IMR-90 (cell line): ENCODE results near the gene TMEM43. TPM values are rescaled to one million over a fixed set of nuclear protein-coding genes. Genes with fewer than 3 reads are reported as not detected.

Experiments used
- ATAC-seq: fragments of 200-7000 bp; cut with Tn5 transposase; 2 replicates; pipeline ENCODE4 v1.9.1; 2020; ENCODE audit warnings: low read depth, mild to moderate bottlenecking, moderate library complexity
- BruUV-seq: library from RNA; stranded (reverse); fragments of 400-500 nt; replicated peaks from 2 replicates; lab custom pipeline; 2021; lab: Mats Ljungman, UMichigan
- CTCF ChIA-PET: fragments of 300-600 bp; formaldehyde crosslinking; extraction: SDS; loops from one replicate; lab custom pipeline; 2021; ENCODE audit warnings: antibody characterized with exemption; lab: Yijun Ruan, JAX
- POLR2A ChIA-PET: fragments of 300-600 bp; sonication (Branson Sonifier 250); formaldehyde crosslinking; loops from one replicate; lab custom pipeline; 2022; ENCODE audit warnings: antibody characterized with exemption; ENCODE audit not compliant: unreplicated experiment; lab: Charles Lee
- DNase-seq: peaks from one replicate; pipeline ENCODE4 v3.0.0; 2013
- H2AFZ ChIP-seq: replicated peaks from 2 replicates; pipeline ENCODE3; 2013; ENCODE audit warnings: low read length, mild to moderate bottlenecking; ENCODE audit not compliant: poor library complexity
- H2AK5ac ChIP-seq: 2 replicates; pipeline ENCODE4 v1.6.1; 2013; ENCODE audit warnings: low read depth, low read length, inconsistent platforms
- H2AK9ac ChIP-seq: replicated peaks from 2 replicates; pipeline ENCODE3; 2013; ENCODE audit warnings: mild to moderate bottlenecking, low read depth, low read length, moderate library complexity; ENCODE audit not compliant: poor library complexity
- H2BK120ac ChIP-seq: 2 replicates; pipeline ENCODE4 v1.6.1; 2013; ENCODE audit warnings: low read depth, low read length, inconsistent platforms
- H2BK15ac ChIP-seq: 3 replicates; pipeline ENCODE4 v1.6.1; 2013; ENCODE audit warnings: low read depth, low read length, inconsistent platforms
- H2BK20ac ChIP-seq: 2 replicates; pipeline ENCODE4 v1.6.1; 2013; ENCODE audit warnings: low read depth, mild to moderate bottlenecking, inconsistent platforms, low read length, moderate library complexity
- H2BK5ac ChIP-seq: 2 replicates; pipeline ENCODE4 v1.6.1; 2013; ENCODE audit warnings: mild to moderate bottlenecking, low read depth, low read length, inconsistent platforms; ENCODE audit not compliant: poor library complexity, severe bottlenecking
- H3K14ac ChIP-seq: replicated peaks from 2 replicates; pipeline ENCODE4 v1.6.1; 2013; ENCODE audit warnings: low read depth, low read length, inconsistent platforms
- H3K18ac ChIP-seq: 2 replicates; pipeline ENCODE4 v1.6.1; 2013; ENCODE audit warnings: low read depth, low read length, control low read depth
- H3K23ac ChIP-seq: 2 replicates; pipeline ENCODE4 v1.6.1; 2013; ENCODE audit warnings: low read depth, low read length, inconsistent platforms
- H3K27ac ChIP-seq: 2 replicates; pipeline ENCODE4 v1.5.1; 2013; ENCODE audit warnings: mild to moderate bottlenecking, control low read depth, low read length; ENCODE audit not compliant: insufficient read depth
- H3K27me3 ChIP-seq: 2 replicates; pipeline ENCODE4 v1.6.1; 2013; ENCODE audit warnings: low read length; ENCODE audit not compliant: control insufficient read depth, insufficient read depth
- H3K36me3 ChIP-seq: 2 replicates; pipeline ENCODE4 v1.6.1; 2013; ENCODE audit warnings: low read length, mixed read lengths; ENCODE audit not compliant: control insufficient read depth, insufficient read depth
- H3K4ac ChIP-seq: 2 replicates; pipeline ENCODE4 v1.6.1; 2013; ENCODE audit warnings: low read depth, low read length, inconsistent platforms
- H3K4me1 ChIP-seq: 2 replicates; pipeline ENCODE4 v1.6.1; 2013; ENCODE audit warnings: low read length, mixed read lengths; ENCODE audit not compliant: control insufficient read depth, insufficient read depth
- H3K4me2 ChIP-seq: 2 replicates; pipeline ENCODE4 v1.6.1; 2013; ENCODE audit warnings: low read depth, mild to moderate bottlenecking, control low read depth, low read length, moderate library complexity
- H3K4me3 ChIP-seq: 2 replicates; pipeline ENCODE4 v1.5.1; 2013; ENCODE audit warnings: low read depth, mild to moderate bottlenecking, control low read depth, low read length, moderate library complexity; ENCODE audit not compliant: insufficient read depth
- H3K56ac ChIP-seq: 2 replicates; pipeline ENCODE4 v1.6.1; 2013; ENCODE audit warnings: low read length, inconsistent platforms; ENCODE audit not compliant: insufficient read depth; ENCODE audit errors: extremely low read depth
- H3K79me1 ChIP-seq, 2 experiments: 2 replicates each; pipeline ENCODE4 v1.6.1; 2013; ENCODE audit warnings: low read length in 2 of 2, inconsistent platforms in 1 of 2, low read depth in 1 of 2
- H3K9ac ChIP-seq: 2 replicates; pipeline ENCODE4 v1.6.1; 2013; ENCODE audit warnings: low read depth, low read length, control low read depth
- H3K9me1 ChIP-seq: 2 replicates; pipeline ENCODE4 v1.6.1; 2013; ENCODE audit warnings: low read length, inconsistent platforms; ENCODE audit not compliant: insufficient read depth
- H3K9me3 ChIP-seq: 2 replicates; pipeline ENCODE4 v1.6.1; 2013; ENCODE audit warnings: low read length; ENCODE audit not compliant: control insufficient read depth, insufficient read depth
- H4K20me1 ChIP-seq: 2 replicates; pipeline ENCODE4 v1.6.1; 2013; ENCODE audit warnings: low read length, inconsistent platforms; ENCODE audit not compliant: insufficient read depth
- H4K5ac ChIP-seq: 2 replicates; pipeline ENCODE4 v1.6.1; 2013; ENCODE audit warnings: mild to moderate bottlenecking, low read depth, low read length, control low read depth
- H4K8ac ChIP-seq, 2 experiments: 2 replicates each; pipeline ENCODE4 v1.6.1; 2013; ENCODE audit warnings: low read depth in 2 of 2, low read length in 2 of 2, control low read depth in 1 of 2, inconsistent platforms in 1 of 2
- H4K91ac ChIP-seq: 2 replicates; pipeline ENCODE4 v1.6.1; 2013; ENCODE audit warnings: low read depth, low read length, inconsistent platforms; ENCODE audit not compliant: insufficient read depth
- WGBS, 2 experiments: methylation state at CpG; one replicate each; pipeline versions ENCODE4 v1.1.5 to v1.1.7; 2013; ENCODE audit warnings: missing lambda C conversion rate in 2 of 2; ENCODE audit not compliant: insufficient read length in 1 of 2; ENCODE audit errors: extremely low coverage in 2 of 2; 5-methylcytosine and 5-hydroxymethylcytosine counted together
- dilution Hi-C: fragments of 300-500 bp; cut with HindIII; formaldehyde crosslinking; loops from one replicate; pipeline ENCODE4 v1.14.3; 2018; ENCODE audit warnings: low sequenced_read_pairs; ENCODE audit not compliant: unreplicated experiment
- in situ Hi-C: fragments of 300-500 bp; cut with MboI; formaldehyde crosslinking; loops from 3 replicates; pipeline ENCODE4 v1.14.3; 2019; ENCODE audit warnings: low sequenced_read_pairs, inconsistent platforms, mixed read lengths
- intact Hi-C: fragments of 100-400 bp; cut with micrococcal nuclease; formaldehyde crosslinking; loops from 2 replicates; pipeline ENCODE4 v1.10.0; 2022
- polyA plus RNA-seq, 3 experiments: library from polyadenylated mRNA; depleted of rRNA; stranded (reverse); fragments of >200 nt; gene quantifications; 2 replicates each; pipeline ENCODE4 v1.2.3, GENCODE V29; 2012; ENCODE audit warnings: low replicate concordance in 1 of 3
- total RNA-seq: library from RNA; depleted of rRNA; stranded (reverse); fragments of >200 nt; gene quantifications from 2 replicates; pipeline ENCODE4 v1.2.3, GENCODE V29; 2012
- TF ChIP-seq, protein P1 (sequence below): fragments of 150-350 bp; IDR thresholded peaks from 2 replicates; pipeline ENCODE4 v1.6.1; 2017; ENCODE audit warnings: mild to moderate bottlenecking, antibody characterized with exemption, low read length, low read depth

Gene TMEM43
- total and polyA plus RNA-seq, 2 of the 4 experiments (the other 2 are of a cell fraction): 109 to 114 TPM

DNA sequence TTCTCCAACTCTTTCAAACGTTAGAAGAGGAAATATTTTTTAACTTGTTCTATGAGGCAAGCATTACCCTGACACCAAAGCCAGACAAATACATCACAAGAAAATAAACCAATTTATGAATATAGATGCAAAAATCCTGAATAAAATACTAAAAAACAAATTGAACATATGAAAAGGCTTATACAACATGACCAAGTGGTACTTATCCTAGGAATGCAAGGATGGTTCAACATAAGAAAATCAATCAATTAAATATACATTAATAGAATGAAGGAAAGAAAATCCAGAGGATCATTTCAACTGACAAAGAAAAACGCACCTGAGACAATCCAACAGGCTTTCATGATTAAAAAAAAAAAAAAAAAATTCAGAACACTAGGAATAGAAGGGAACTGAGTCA, 36.4 kb downstream of the TMEM43 start:
- ChIA-PET CTCF (no interaction called here), POLR2A (no interaction called here)
- Histone ChIP-seq H4K8ac (no peak overlapping the region), H3K4me1 (no peaks in the 10 kb centered on the region), H2AK9ac (no peak overlapping the region), H3K9me1 (peaks cover 2% of the 10 kb centered on the region; the same call in 1 of the 2 replicates), H2BK15ac (no peak overlapping the region), H2AFZ (no peak overlapping the region), H3K27ac (no peak overlapping the region), H4K20me1 (no peaks in the 10 kb centered on the region), H3K36me3 (peaks cover 73% of the 10 kb centered on the region), H4K91ac (no peak overlapping the region), H2BK20ac (no peak overlapping the region), H3K79me1 (peaks cover 15 to 27% of the 10 kb centered on the region in 2 experiments), H3K9ac (no peak overlapping the region), H3K4me2 (no peak overlapping the region), H3K9me3 (peaks cover 4% of the 10 kb centered on the region; the same call in 1 of the 2 replicates), H2BK120ac (no peak overlapping the region), H3K4me3 (no peak overlapping the region), H3K14ac (no peak overlapping the region), H2BK5ac (no peak overlapping the region), H4K5ac (no peak overlapping the region), H3K56ac (no peak overlapping the region), H3K4ac (no peak overlapping the region), H3K18ac (no peak overlapping the region), H2AK5ac (no peak overlapping the region), H3K23ac (no peak overlapping the region), H3K27me3 (no peaks in the 10 kb centered on the region)
- TF ChIP-seq, protein P1, sequence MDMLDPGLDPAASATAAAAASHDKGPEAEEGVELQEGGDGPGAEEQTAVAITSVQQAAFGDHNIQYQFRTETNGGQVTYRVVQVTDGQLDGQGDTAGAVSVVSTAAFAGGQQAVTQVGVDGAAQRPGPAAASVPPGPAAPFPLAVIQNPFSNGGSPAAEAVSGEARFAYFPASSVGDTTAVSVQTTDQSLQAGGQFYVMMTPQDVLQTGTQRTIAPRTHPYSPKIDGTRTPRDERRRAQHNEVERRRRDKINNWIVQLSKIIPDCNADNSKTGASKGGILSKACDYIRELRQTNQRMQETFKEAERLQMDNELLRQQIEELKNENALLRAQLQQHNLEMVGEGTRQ: no peak
- dilution Hi-C loops (no loop called here), in situ Hi-C loops (no loop called here), intact Hi-C loops (no loop called here)
- DNase-seq (no peak), ATAC-seq (no peak)
- BruUV-seq: no TSS peak
- no CpG with 5 or more reads among the region's 2 CpGs for WGBS, 2 experiments
